Left lung (tissue), 10 donors: ENCODE measurements around the gene UNCX. TPM values are rescaled to one million over a fixed set of nuclear protein-coding genes. Genes with fewer than 3 reads are reported as not detected.

Experiments used
- ATAC-seq: fragments of 200-7000 bp; cut with Tn5 transposase; one replicate; pipeline ENCODE4 v1.9.1; 2020; ENCODE audit warnings: moderate library complexity
- DNase-seq, 4 donors: peaks; one replicate each; pipeline ENCODE4 v3.0.0-alpha.2; 2013 to 2020
- H3K27ac ChIP-seq, 2 donors: fragments of 200-600 bp; sonication (generic) in 1 of 2; one replicate each; pipeline versions ENCODE4 v1.5.0 to v1.8.0; 2020 to 2021
- H3K27me3 ChIP-seq, 2 donors: fragments of 200-600 bp; sonication (generic) in 1 of 2; one replicate each; pipeline versions ENCODE4 v1.5.0 to v1.8.0; 2020 to 2021
- H3K36me3 ChIP-seq, 2 donors: fragments of 200-600 bp; sonication (generic) in 1 of 2; one replicate each; pipeline versions ENCODE4 v1.5.0 to v1.8.0; 2020 to 2021
- H3K4me1 ChIP-seq, 2 donors: fragments of 200-600 bp; one replicate each; pipeline ENCODE4 v1.8.0; 2021
- H3K4me3 ChIP-seq, 2 donors: fragments of 200-600 bp; sonication (generic) in 1 of 2; one replicate each; pipeline versions ENCODE4 v1.5.0 to v1.8.0; 2020 to 2021; ENCODE audit warnings: mild to moderate bottlenecking in 1 of 2
- H3K9me3 ChIP-seq, 2 donors: fragments of 200-600 bp; sonication (generic) in 1 of 2; one replicate each; pipeline versions ENCODE4 v1.5.0 to v1.8.0; 2020 to 2021
- CTCF ChIP-seq, 2 donors: fragments of 200-600 bp; sonication (generic) in 1 of 2; IDR thresholded peaks; one replicate each; pipeline versions ENCODE4 v1.5.0 to v1.8.0; 2021; ENCODE audit warnings: antibody characterized with exemption in 2 of 2
- intact Hi-C, 2 donors: fragments of 100-400 bp; cut with DNase I; formaldehyde crosslinking; loops; one replicate each; pipeline versions ENCODE4 v1.11.2 to v1.14.2; 2022
- polyA plus RNA-seq, 6 donors: library from polyadenylated mRNA; unstranded; fragments of 120-200 nt; gene quantifications; one replicate each; pipeline ENCODE4 v1.2.1, GENCODE V29; 2013; ENCODE audit not compliant: insufficient read length in 6 of 6
- total RNA-seq, 2 donors: library from RNA; stranded (reverse); fragmentation: NEBNext Ultra II Directional; extraction: Animal tissue kit (Norgen Biotek cat#: 25700); gene quantifications; one replicate each; pipeline ENCODE4 v1.2.1, GENCODE V29; 2021
- donor health status: DM: no; HTN: yes; CAD: no.
- donor health status: DM: no; HTN: no; CAD: no.

The UNCX gene
- total and polyA plus RNA-seq, 8 donors: 0.10 TPM; not detected in 7

GRCh38 chr7:1268076-1268815 lies 35.6 kb downstream of the UNCX start:
- Histone ChIP-seq H3K4me3 (no peak overlapping the region), H3K4me1 (no peaks in the 10 kb centered on the region), H3K9me3 (no peaks in the 10 kb centered on the region), H3K36me3 (no peaks in the 10 kb centered on the region), H3K27me3 (peaks cover 0 to 79% of the 10 kb centered on the region in 2 donors), H3K27ac (no peak overlapping the region)
- ATAC-seq: no peak
- peak in 1 of 4 donors; percentile 69 for DNase-seq
- TF ChIP-seq CTCF (IDR thresholded peaks at IDR 0.05): no peak
- intact Hi-C loops: loop anchor here in 1 of 2 donors (10.0 kb wide), 1 partner anchor 63 kb away; no protein-coding TSS in a partner anchor

GRCh38 chr7:1268866-1269265 lies 36.2 kb downstream of the UNCX start:
- Histone ChIP-seq H3K36me3 (no peaks in the 10 kb centered on the region), H3K4me3 (no peak overlapping the region), H3K9me3 (no peaks in the 10 kb centered on the region), H3K4me1 (no peaks in the 10 kb centered on the region), H3K27ac (no peak overlapping the region), H3K27me3 (peaks cover 0 to 73% of the 10 kb centered on the region in 2 donors)
- no peak for TF ChIP-seq CTCF (IDR thresholded peaks at IDR 0.05)
- ATAC-seq (no peak), DNase-seq (no peak)
- intact Hi-C loops: loop anchor here in 1 of 2 donors (10.0 kb wide), 1 partner anchor 64 kb away; no protein-coding TSS in a partner anchor

- ATAC-seq (no peak), DNase-seq (peak in 1 of 4 donors; percentile 80)
- Histone ChIP-seq H3K27ac (no peak overlapping the region), H3K27me3 (peaks cover 0 to 72% of the 10 kb centered on the region in 2 donors), H3K36me3 (no peaks in the 10 kb centered on the region), H3K4me3 (no peak overlapping the region), H3K9me3 (no peaks in the 10 kb centered on the region), H3K4me1 (no peaks in the 10 kb centered on the region)
- no peak for TF ChIP-seq CTCF (IDR thresholded peaks at IDR 0.05)
- intact Hi-C loops: loop anchor here in 1 of 2 donors (10.0 kb wide), 1 partner anchor 65 kb away; no protein-coding TSS in a partner anchor
Measured at GRCh38 chr7:1269336-1269890, 36.7 kb downstream of the UNCX start.

GRCh38 chr7:1270181-1270580 lies 37.5 kb downstream of the UNCX start:
- no peaks in the 10 kb centered on the region for H3K36me3 ChIP-seq
- H3K9me3 ChIP-seq: no peaks in the 10 kb centered on the region
- DNase-seq (peak in 1 of 4 donors; percentile 74), ATAC-seq (no peak)
- intact Hi-C loops: no loop called here
- H3K4me1 ChIP-seq: no peaks in the 10 kb centered on the region
- TF ChIP-seq CTCF (IDR thresholded peaks at IDR 0.05): no peak
- peaks cover 0 to 72% of the 10 kb centered on the region in 2 donors for H3K27me3 ChIP-seq
- no peak overlapping the region for H3K4me3 ChIP-seq
- no peak overlapping the region for H3K27ac ChIP-seq

- DNase-seq: peak in 1 of 4 donors; percentile 62
- no peaks in the 10 kb centered on the region for H3K36me3 ChIP-seq
- no peaks in the 10 kb centered on the region for H3K9me3 ChIP-seq
- no peak for ATAC-seq
- H3K27ac ChIP-seq: no peak overlapping the region
- H3K4me1 ChIP-seq: no peaks in the 10 kb centered on the region
- TF ChIP-seq CTCF (IDR thresholded peaks at IDR 0.05): no peak
- peaks cover 6 to 74% of the 10 kb centered on the region in 2 donors for H3K27me3 ChIP-seq
- no peak overlapping the region for H3K4me3 ChIP-seq
- intact Hi-C loops: no loop called here
Measured at GRCh38 chr7:1271046-1271445, 38.4 kb downstream of the UNCX start.
